Astrocyte (in vitro differentiated cells and primary cell): ENCODE measurements around the gene TTL.
"Not testable (repeated sequence)": the region's sequence is repeated elsewhere in the genome, so short reads cannot be mapped to it uniquely, and the experiment has no call there.

Experiments used
- CTCF ChIP-seq: IDR thresholded peaks from 2 replicates; pipeline ENCODE4 v1.5.1; 2011; ENCODE audit warnings: low read depth, mild to moderate bottlenecking, inconsistent platforms, low read length, moderate library complexity; ENCODE audit not compliant: insufficient read depth
- EZH2 ChIP-seq: IDR thresholded peaks from 2 replicates; pipeline ENCODE4 v1.6.1; 2012; ENCODE audit warnings: mild to moderate bottlenecking, low read length, inconsistent platforms; ENCODE audit not compliant: insufficient read depth

- TF ChIP-seq CTCF, EZH2: not testable (repeated sequence)
Measured at GRCh38 chr2:112435716-112436431, 46.1 kb upstream of the TTL start.
